K562 (cell line): ENCODE measurements around the gene SNUPN. TPM values are rescaled to one million over a fixed set of nuclear protein-coding genes. Genes with fewer than 3 reads are reported as not detected.
A peak's percentile ranks its signal among the peaks of the same experiment; 100 is the strongest.

Experiments
- FOXP1 ChIP-seq: sonication (generic); formaldehyde crosslinking; IDR thresholded peaks from 2 replicates; pipeline ENCODE4 v1.8.0; 2022; ENCODE audit warnings: mild to moderate bottlenecking, missing genetic modification reagents
- HBP1 ChIP-seq: fragments of 450-650 bp; formaldehyde crosslinking; IDR thresholded peaks from 2 replicates; pipeline ENCODE4 v1.4.0; 2022; ENCODE audit warnings: missing genetic modification characterization
- KAT8 ChIP-seq: fragments of 450-650 bp; IDR thresholded peaks from 2 replicates; pipeline ENCODE4 v1.6.1; 2016; ENCODE audit warnings: low read depth, mild to moderate bottlenecking
- KDM1A ChIP-seq, 2 experiments: fragments of 450-650 bp; IDR thresholded peaks; 2 replicates each; pipeline ENCODE4 v1.6.1; 2016; ENCODE audit warnings: mild to moderate bottlenecking in 2 of 2
- KLF16 ChIP-seq: IDR thresholded peaks from 2 replicates; pipeline ENCODE4 v1.6.1; 2016; ENCODE audit warnings: antibody characterized with exemption
- MAFF ChIP-seq: IDR thresholded peaks from 2 replicates; pipeline ENCODE4 v1.6.1; 2012; ENCODE audit warnings: low read length, improper control_type of control experiment
- MEF2D ChIP-seq: conservative IDR thresholded peaks from 2 replicates; pipeline ENCODE4 v1.6.1; 2016; ENCODE audit warnings: low read depth, missing genetic modification characterization, missing compliant biosample characterization
- NR0B1 ChIP-seq: fragments of 450-650 bp; IDR thresholded peaks from one replicate; pipeline ENCODE4 v1.6.1; 2018; ENCODE audit warnings: mild to moderate bottlenecking, moderate library complexity; ENCODE audit not compliant: partially characterized antibody
- PHF20 ChIP-seq: fragments of 450-650 bp; IDR thresholded peaks from 2 replicates; pipeline ENCODE4 v1.6.1; 2018; ENCODE audit not compliant: partially characterized antibody
- REST ChIP-seq, 2 experiments: fragments of 450-650 bp; formaldehyde crosslinking in 1 of 2; IDR thresholded peaks; 2 replicates each; pipeline versions ENCODE4 v1.4.0 to v1.6.1; 2014 to 2020; ENCODE audit warnings: mild to moderate bottlenecking in 2 of 2, borderline replicate concordance in 1 of 2, low read depth in 1 of 2
- TCF15 ChIP-seq: fragments of 250-450 bp; sonication (Bioruptor Pico); IDR thresholded peaks from 2 replicates; pipeline ENCODE4 v1.8.0; 2022; ENCODE audit warnings: moderate library complexity, mild to moderate bottlenecking, inconsistent platforms
- TRIM24 ChIP-seq, 2 experiments: fragments of 450-650 bp; IDR thresholded peaks; 2 replicates each; pipeline ENCODE4 v1.6.1; 2016
- YBX1 ChIP-seq: fragments of 450-650 bp; IDR thresholded peaks from 2 replicates; pipeline ENCODE4 v1.7.1; 2016; ENCODE audit warnings: mild to moderate bottlenecking
- ZNF175 ChIP-seq: fragments of 200-800 bp; sonication (Bioruptor generic); IDR thresholded peaks from 2 replicates; pipeline ENCODE4 v1.6.1; 2016; ENCODE audit warnings: low read depth, mild to moderate bottlenecking, missing genetic modification characterization, missing compliant biosample characterization
- ZNF589 ChIP-seq: fragments of 200-800 bp; sonication (Bioruptor generic); IDR thresholded peaks from 2 replicates; pipeline ENCODE4 v1.6.1; 2016; ENCODE audit warnings: low read depth, missing genetic modification characterization, missing compliant biosample characterization
- polyA plus RNA-seq, 8 experiments: library from polyadenylated mRNA; depleted of rRNA in 4 of 8; stranded (reverse) in 5 of 8; unstranded in 3 of 8; fragments of >200 nt; fragmentation: Nextera tagmentation in 2 of 8; fragmentation: Illumina TruSeq in 1 of 8; extraction: Ambion mirVana in 2 of 8; extraction: Trizol in 1 of 8; gene quantifications; 2 replicates each; pipeline versions ENCODE4 v1.2.1 to v1.2.3, GENCODE V29; 2011 to 2014; ENCODE audit warnings: inconsistent platforms in 1 of 8, missing spikeins in 1 of 8
- total RNA-seq, 7 experiments: library from RNA; depleted of rRNA in 6 of 7; stranded (reverse); fragments of >200 nt in 6 of 7; fragmentation: Illumina TruSeq in 2 of 7; extraction: Trizol in 2 of 7; gene quantifications; 2 replicates each; pipeline versions ENCODE4 v1.2.1 to v1.2.3, GENCODE V29; 2011 to 2021; ENCODE audit warnings: low replicate concordance in 1 of 7

Gene SNUPN
- total and polyA plus RNA-seq, 9 of the 15 experiments (the other 6 are each of a cell fraction or from before 2014, with no cell fraction given): 32.2 to 78.3 (median 40.0) TPM

GRCh38 chr15:75597667-75598341 lies 27.7 kb downstream of the SNUPN start (continued):
- peak; percentile 44; the same call in 1 of the 2 replicates for TF ChIP-seq REST (IDR thresholded peaks at IDR 0.05; ENCODE audit: borderline replicate concordance)
- no peak for TF ChIP-seq REST (CRISPR knock-in tag; IDR thresholded peaks at IDR 0.05; ENCODE audit: low read depth)
- no peak for TF ChIP-seq PHF20
- TF ChIP-seq ZNF175: no peak
- TF ChIP-seq MAFF: no peak
- peak; percentile 90 to 93 for TF ChIP-seq KDM1A (IDR thresholded peaks at IDR 0.05)
- peak; percentile 29; the same call in 1 of the 2 replicates for TF ChIP-seq KLF16
- TF ChIP-seq MEF2D (tag): no peak
- no peak for TF ChIP-seq TCF15 (CRISPR knock-in tag)
- TF ChIP-seq ZNF589 (CRISPR knock-in tag): no peak
- no peak for TF ChIP-seq YBX1
- TF ChIP-seq TRIM24 (IDR thresholded peaks at IDR 0.05): no peak
- TF ChIP-seq NR0B1: no peak
- no peak for TF ChIP-seq HBP1 (CRISPR knock-in tag)
- no peak for TF ChIP-seq KAT8
- no peak for TF ChIP-seq FOXP1
